Measurements from ENCODE around the gene MB.
"Not testable (repeated sequence)": the region's sequence is repeated elsewhere in the genome, so short reads cannot be mapped to it uniquely, and the experiment has no call there.

MB gene

GRCh38 chr22:35617137-35617755, at the start of gene MB:
TSS of gene MB (minus strand) at chr22:35617329. CDS start at chr22:35617257, 72 bp downstream.
- DNase-seq, result no peak

- not testable (repeated sequence) for DNase-seq
Measured at GRCh38 chr22:35666699-35667098, 49.6 kb upstream of the MB start.

GRCh38 chr22:35664955-35665587, 47.9 kb upstream of the MB start:
- DNase-seq, result no peak

DNA sequence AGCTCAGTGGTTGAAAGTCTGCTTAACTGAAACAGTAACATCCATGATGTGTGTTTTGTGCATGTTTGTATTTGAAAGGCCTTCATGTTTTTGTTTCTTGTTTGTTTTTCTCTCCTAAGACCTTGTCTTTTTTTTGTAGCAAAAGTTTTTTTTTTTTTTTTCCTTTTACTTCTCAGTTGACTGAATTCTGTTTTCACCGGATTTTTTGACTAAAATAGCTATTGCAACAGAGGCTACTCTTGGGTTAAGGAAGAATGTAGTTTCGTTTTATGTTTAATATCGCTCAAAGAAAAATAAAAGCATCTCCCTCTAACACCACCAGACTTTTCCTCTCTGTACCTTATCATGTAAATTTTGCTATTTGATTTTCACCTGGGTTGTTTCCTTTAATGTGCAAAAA, 46.2 kb upstream of the MB start:
- DNase-seq, result no peak

DNA sequence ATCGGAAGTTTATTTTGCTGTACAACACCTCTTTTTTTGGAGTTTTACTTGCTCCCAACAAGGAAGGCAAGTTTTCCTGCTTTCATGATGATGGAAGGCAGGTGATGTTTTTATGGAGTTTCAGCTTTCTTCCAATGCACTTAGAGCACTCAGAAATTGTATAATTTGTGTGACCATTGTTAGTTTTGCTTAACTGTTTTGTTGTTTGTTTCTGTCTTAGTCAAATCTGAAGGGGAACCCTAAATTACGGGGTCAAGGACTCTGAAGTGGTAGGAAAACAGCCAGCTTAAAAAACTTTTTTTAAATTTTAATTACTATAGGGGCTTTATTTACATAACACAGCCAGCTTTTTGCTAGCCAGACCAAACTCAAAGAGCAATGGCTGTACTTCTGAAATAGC, 45.8 kb upstream of the MB start:
- no peak for DNase-seq

DNA sequence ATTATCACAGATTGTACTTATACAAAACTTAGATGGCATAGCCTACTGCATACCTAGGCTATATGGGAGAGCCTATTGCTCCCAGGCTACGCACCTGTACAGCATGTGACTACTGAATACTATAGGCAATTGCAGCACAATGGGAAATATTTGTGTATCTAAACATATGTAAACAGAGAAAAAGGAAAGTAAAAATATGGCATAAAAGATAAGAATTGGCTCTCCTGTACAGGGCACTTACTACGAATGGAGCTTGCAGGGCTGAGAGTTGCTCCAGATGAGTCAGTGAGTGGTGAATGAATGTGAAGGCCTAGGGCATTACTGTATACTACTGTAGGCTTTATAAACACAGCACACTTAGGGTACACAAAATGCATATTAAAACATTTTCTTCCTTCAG, 44.3 kb upstream of the MB start:
- no peak for DNase-seq

- no peak for DNase-seq
Measured at GRCh38 chr22:35660291-35661127, 43.4 kb upstream of the MB start.

DNA sequence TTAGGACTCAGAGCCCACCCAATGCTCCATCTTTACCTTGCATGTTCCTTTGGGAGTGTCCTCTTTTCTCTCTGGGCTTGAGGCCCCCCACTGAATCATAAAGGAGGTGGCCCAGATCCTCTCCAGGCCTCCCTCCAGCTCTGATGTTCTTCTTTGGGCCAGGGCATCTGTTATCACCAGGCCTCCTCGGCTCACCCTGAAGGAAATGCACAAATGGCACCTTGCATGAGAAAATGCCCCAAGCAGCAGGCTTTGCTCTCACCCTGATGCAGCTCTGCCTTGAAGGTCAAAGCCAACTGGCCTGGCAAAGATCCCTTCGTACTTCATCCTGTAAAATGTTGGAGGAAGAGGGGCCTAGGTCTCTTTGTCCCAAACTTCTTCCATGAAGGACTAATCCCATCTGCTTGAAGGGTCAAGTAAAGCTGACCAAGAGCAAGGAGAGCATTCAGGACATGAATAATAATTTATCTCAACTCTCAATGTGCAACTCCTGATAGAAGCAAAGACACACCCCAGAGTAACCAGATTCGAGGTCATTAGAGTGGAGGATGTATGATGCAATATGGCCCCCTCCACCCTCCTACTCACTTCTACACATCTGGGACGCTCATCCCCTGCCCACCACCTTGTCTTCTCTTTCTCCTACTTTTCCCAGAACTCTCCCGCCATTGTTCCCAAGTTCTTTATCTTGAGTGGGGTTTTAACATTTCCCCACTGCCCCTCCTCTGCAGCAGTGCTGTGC, 40.6 kb upstream of the MB start:
- no peak for DNase-seq

DNA sequence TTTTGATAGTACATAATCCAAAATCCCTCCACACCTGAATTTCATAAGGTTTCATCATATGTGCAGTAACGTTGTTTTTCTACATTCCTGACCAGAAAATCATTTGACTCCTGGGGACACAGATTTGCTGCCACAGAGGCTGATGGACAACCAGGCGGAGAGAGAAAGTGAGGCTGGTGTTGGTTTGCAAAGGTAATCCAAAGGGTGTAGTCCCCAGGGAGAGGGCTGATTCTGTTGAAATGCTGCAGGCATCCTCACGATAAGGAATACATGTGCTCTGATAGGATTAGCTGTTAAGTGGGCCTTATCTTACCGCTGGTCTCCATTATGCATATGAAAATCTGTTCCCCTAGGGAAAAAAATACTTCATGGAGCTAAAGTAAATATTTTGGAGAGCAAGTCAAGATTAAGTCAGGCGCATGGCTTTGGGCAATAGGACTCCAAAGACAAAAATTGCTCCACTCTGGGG, 39.2 kb upstream of the MB start:
- DNase-seq, result no peak

DNA sequence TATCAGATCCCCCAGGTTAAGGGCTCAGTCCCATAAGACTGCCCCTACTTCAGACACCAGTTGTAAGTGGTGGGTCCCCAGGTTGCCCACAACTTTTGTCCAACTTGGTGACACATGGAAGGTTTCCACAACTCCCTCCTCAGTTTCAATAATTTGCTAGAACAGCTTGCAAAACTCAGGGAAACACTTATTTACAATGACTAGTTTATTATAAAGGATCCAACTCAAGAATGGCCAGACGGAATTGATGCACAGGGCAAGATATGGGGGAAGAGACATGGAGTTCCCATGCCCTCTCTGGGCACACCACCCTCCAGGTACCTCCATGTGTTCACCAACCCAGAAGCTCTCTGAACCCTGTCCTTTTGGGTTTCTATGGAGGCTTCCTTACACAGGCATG, 36.7 kb upstream of the MB start:
- no peak for DNase-seq

DNA sequence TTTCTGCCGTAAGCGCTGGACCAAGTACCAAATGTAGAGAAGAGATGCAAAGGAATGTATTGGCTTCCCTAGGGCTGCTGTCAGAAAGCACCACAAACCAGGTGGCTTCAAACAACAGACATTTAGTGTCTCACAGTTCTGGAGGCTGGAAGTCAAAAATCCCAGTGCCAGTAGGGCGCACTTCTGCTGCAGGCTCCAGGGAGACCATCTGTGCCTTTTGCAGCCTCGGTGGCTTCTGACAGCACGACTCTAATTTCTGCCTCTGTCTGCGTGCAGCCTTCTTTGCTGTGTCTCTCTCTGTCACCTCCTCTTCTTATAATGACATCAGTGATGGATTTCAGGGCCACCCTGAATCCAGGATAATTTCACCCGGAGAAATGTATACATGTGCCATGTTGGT, 34.0 kb upstream of the MB start:
- no peak for DNase-seq

- no peak for DNase-seq
Measured at GRCh38 chr22:35649636-35650250, 32.6 kb upstream of the MB start.

- no peak for DNase-seq
Measured at GRCh38 chr22:35649026-35649553, 32.0 kb upstream of the MB start.

- no peak for DNase-seq
Measured at GRCh38 chr22:35648066-35649025, 31.2 kb upstream of the MB start, which contains the start of gene APOL6. TSS of gene APOL6 (plus strand) at chr22:35648446. CDS start at chr22:35656426, 7,980 bp downstream.

DNA sequence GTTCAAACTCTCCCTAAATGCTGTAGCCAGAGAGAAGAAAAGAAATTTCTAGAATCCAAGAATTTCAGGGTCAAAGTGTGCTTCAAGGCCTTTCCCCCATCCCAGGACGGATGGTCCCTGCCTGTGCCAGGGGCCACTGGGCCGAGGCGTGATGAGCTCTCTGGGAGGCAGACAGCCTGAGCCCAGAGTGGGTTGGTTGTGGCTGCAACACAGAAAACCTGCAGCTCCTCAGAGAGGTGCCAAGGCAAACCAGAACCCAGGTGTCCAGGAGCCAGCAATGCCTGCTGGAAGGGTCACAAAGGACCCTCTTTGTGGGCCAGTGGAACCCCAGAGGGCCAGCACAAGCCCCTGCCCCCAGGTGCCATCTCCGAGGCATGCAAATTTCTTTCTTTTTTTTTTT, 28.5 kb upstream of the MB start:
- no peak for DNase-seq

DNA sequence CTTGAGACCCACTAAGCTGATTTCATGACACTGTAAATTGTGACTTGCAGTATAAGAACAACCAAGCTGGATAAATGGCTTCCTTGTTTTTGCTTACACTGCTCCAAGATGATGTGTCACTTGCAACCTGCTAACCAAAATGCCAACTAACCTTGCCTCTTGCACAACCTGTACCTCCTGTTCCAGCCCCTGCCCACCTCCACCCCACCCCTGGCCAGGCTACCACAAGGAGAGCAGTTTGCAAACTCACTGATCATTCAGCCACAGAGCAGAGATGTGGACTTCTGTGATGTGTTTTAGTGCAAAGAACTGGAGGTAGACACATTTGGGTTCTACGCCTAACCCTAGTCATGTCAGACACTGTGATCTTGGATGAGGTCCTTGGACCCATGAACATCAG, 26.9 kb upstream of the MB start:
- DNase-seq, result no peak

- DNase-seq, result no peak
Measured at GRCh38 chr22:35642305-35642741, 25.2 kb upstream of the MB start.

GRCh38 chr22:35641494-35642120, 24.5 kb upstream of the MB start:
- DNase-seq, result no peak

DNA sequence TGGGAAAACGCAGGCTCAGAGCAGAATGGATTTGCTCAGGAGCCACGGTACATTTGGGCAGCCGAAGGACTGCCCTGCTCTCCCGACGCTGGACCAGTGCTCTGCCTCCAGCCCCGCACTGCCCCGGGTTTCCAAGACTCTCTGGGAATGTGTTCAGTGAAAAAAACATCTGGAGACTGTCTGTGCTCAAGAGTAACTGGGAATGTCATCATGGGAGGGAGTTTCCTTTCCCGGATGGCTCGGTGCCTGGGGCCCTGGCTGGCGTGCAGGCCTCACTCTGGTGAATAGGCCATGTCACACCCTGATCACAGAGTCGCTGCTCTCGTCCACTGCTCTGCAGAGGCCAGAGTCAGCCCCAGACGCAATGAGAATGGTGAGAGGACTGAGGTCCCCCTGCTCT, 21.3 kb upstream of the MB start:
- DNase-seq, result peak; percentile 88

DNA sequence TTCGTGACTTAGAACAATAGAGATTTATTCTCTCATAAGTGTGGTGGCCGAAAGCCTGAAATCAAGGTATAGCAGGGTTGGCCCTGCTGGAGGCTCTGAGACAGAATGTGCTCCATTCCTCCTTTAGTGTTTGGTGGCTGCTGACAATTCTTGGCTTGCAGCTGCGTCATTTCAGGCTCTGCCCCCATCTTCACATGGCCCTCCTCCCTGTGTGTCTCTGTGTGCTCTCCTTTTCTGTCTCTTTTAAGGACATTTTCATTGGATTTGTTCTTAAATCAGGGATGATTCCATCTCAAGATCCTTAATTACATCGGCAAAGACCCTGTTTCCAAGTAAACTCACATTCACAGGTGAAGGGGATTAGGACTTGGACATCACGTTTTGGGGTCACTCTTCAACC, 20.9 kb upstream of the MB start:
- no peak for DNase-seq

DNA sequence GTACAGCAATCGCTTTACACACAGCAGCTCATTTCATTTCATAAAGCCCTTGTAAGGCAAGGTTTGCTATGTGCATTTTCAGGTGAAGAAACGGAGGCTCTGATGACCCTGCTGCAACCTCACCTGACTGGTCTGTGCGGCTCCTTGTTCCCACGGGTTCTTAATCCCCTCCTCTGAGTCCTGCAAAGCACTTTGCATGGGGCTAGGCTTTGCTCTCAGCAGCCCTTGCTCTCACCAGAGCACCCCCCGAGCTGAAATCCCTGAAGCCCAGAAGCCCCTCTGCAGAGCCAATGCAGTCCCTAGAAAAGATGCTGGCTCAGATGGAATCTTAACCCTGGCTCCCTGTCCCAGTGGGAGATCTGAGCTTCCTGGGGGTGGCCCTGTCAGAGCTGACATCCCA, 20.1 kb upstream of the MB start:
- DNase-seq, result no peak
